NCI-H1092 treated with DMSO at 0.1 percent for 48 hours (cell line): Measurements from ENCODE around the gene DYNLT1.

Experiments used
- DNase-seq: peaks from one replicate; lab custom pipeline; 2025; lab: John Stamatoyannopoulos, UW

DYNLT1 gene

GRCh38 chr6:158597565-158597964 lies 47.0 kb downstream of the DYNLT1 start:
- DNase-seq = no peak

GRCh38 chr6:158596861-158597260 lies 47.7 kb downstream of the DYNLT1 start:
- no peak for DNase-seq

- no peak for DNase-seq
These were observed 49.3 kb downstream of the DYNLT1 start for GRCh38 chr6:158595223-158595622.

GRCh38 chr6:158593670-158594069 lies 50.9 kb downstream of the DYNLT1 start:
- DNase-seq = no peak

GRCh38 chr6:158591810-158592209 lies 52.7 kb downstream of the DYNLT1 start:
- DNase-seq = no peak

- no peak for DNase-seq
These were observed 53.3 kb downstream of the DYNLT1 start for GRCh38 chr6:158591134-158591809.

- no peak for DNase-seq
These were observed 55.2 kb downstream of the DYNLT1 start for GRCh38 chr6:158589366-158589765.

GRCh38 chr6:158586652-158587051 lies 57.9 kb downstream of the DYNLT1 start:
- no peak for DNase-seq
